Astrocyte (in vitro differentiated cells and primary cell): ENCODE results near the gene CLASP1. TPM values are rescaled to one million over a fixed set of nuclear protein-coding genes. Genes with fewer than 3 reads are reported as not detected.

Experiments used
- DNase-seq: peaks from one replicate; pipeline ENCODE4 v3.0.0-alpha.2; 2010; ENCODE audit warnings: low read depth
- FAIRE-seq: peaks from 2 replicates; lab custom pipeline; 2011; peaks lifted over from hg19 to GRCh38; lab: Jason Lieb, UNC
- H2AFZ ChIP-seq: 2 replicates; pipeline ENCODE4 v1.6.0; 2012; ENCODE audit warnings: low read depth, low read length, inconsistent platforms
- H3K27ac ChIP-seq: 2 replicates; pipeline ENCODE4 v1.5.1; 2011; ENCODE audit warnings: low read depth, low read length, inconsistent platforms
- H3K27me3 ChIP-seq: 2 replicates; pipeline ENCODE4 v1.6.0; 2011; ENCODE audit warnings: low read length, inconsistent platforms; ENCODE audit not compliant: insufficient read depth
- H3K36me3 ChIP-seq: 2 replicates; pipeline ENCODE4 v1.5.1; 2011; ENCODE audit warnings: low read length, inconsistent platforms; ENCODE audit not compliant: insufficient read depth
- H3K4me1 ChIP-seq: 2 replicates; pipeline ENCODE4 v1.5.1; 2011; ENCODE audit warnings: low read length, inconsistent platforms; ENCODE audit not compliant: insufficient read depth
- H3K4me2 ChIP-seq: 2 replicates; pipeline ENCODE4 v1.6.0; 2012; ENCODE audit warnings: low read length, inconsistent platforms
- H3K4me3 ChIP-seq: 2 replicates; pipeline ENCODE4 v1.5.1; 2011; ENCODE audit warnings: low read depth, mild to moderate bottlenecking, low read length, inconsistent platforms; ENCODE audit not compliant: insufficient read depth
- H3K79me2 ChIP-seq: 2 replicates; pipeline ENCODE4 v1.6.0; 2012; ENCODE audit warnings: mild to moderate bottlenecking, low read length, inconsistent platforms; ENCODE audit not compliant: insufficient read depth
- H3K9ac ChIP-seq: 2 replicates; pipeline ENCODE4 v1.6.0; 2012; ENCODE audit warnings: mild to moderate bottlenecking, low read length, inconsistent platforms
- H3K9me3 ChIP-seq: 2 replicates; pipeline ENCODE4 v1.5.1; 2012; ENCODE audit warnings: low read depth, mild to moderate bottlenecking, low read length, inconsistent platforms; ENCODE audit not compliant: insufficient read depth
- H4K20me1 ChIP-seq: 2 replicates; pipeline ENCODE4 v1.6.0; 2012; ENCODE audit warnings: low read length, inconsistent platforms; ENCODE audit not compliant: insufficient read depth
- H3K27ac Mint-ChIP-seq: one replicate; pipeline ENCODE4 v1.8.0; 2021; ENCODE audit warnings: mild to moderate bottlenecking, mixed read lengths; ENCODE audit not compliant: unreplicated experiment
- H3K27me3 Mint-ChIP-seq: one replicate; pipeline ENCODE4 v1.8.0; 2021; ENCODE audit warnings: low read depth, mixed read lengths; ENCODE audit not compliant: unreplicated experiment
- H3K36me3 Mint-ChIP-seq: one replicate; pipeline ENCODE4 v1.8.0; 2021; ENCODE audit warnings: low read depth, mixed read lengths; ENCODE audit not compliant: unreplicated experiment
- H3K4me1 Mint-ChIP-seq: one replicate; pipeline ENCODE4 v1.8.0; 2021; ENCODE audit warnings: low read depth, mixed read lengths; ENCODE audit not compliant: unreplicated experiment
- H3K4me3 Mint-ChIP-seq: one replicate; pipeline ENCODE4 v1.8.0; 2021; ENCODE audit warnings: mild to moderate bottlenecking, moderate library complexity, mixed read lengths; ENCODE audit not compliant: unreplicated experiment
- H3K9me3 Mint-ChIP-seq: one replicate; pipeline ENCODE4 v1.8.0; 2021; ENCODE audit warnings: mild to moderate bottlenecking, mixed read lengths; ENCODE audit not compliant: unreplicated experiment
- CTCF ChIP-seq: IDR thresholded peaks from 2 replicates; pipeline ENCODE4 v1.5.1; 2011; ENCODE audit warnings: low read depth, mild to moderate bottlenecking, inconsistent platforms, low read length, moderate library complexity; ENCODE audit not compliant: insufficient read depth
- EZH2 ChIP-seq: IDR thresholded peaks from 2 replicates; pipeline ENCODE4 v1.6.1; 2012; ENCODE audit warnings: mild to moderate bottlenecking, low read length, inconsistent platforms; ENCODE audit not compliant: insufficient read depth
- total RNA-seq: library from RNA; stranded (reverse); gene quantifications from 2 replicates; pipeline ENCODE4 v1.2.1, GENCODE V29; 2021

The CLASP1 gene
- total RNA-seq, 1 donor from 2014 or later = 56.7 TPM

- Mint-ChIP-seq H3K36me3 (peaks cover 34% of the 10 kb centered on the region), H3K27me3 (no peaks in the 10 kb centered on the region)
- H3K36me3 ChIP-seq = peaks cover 33% of the 10 kb centered on the region
Observed at GRCh38 chr2:121348128-121348740, 301.0 kb downstream of the CLASP1 start.

GRCh38 chr2:121346859-121347258, 302.4 kb downstream of the CLASP1 start:
- Mint-ChIP-seq H3K4me1 (no peaks in the 10 kb centered on the region), H3K36me3 (peaks cover 37% of the 10 kb centered on the region), H3K27ac (no peak overlapping the region), H3K4me3 (no peak overlapping the region), H3K27me3 (no peaks in the 10 kb centered on the region), H3K9me3 (no peaks in the 10 kb centered on the region)
- Histone ChIP-seq H4K20me1 (peaks cover 9% of the 10 kb centered on the region), H3K27me3 (no peaks in the 10 kb centered on the region), H3K27ac (no peak overlapping the region), H3K4me3 (no peak overlapping the region), H2AFZ (no peak overlapping the region), H3K4me2 (no peak overlapping the region), H3K4me1 (no peaks in the 10 kb centered on the region), H3K36me3 (peaks cover 30% of the 10 kb centered on the region), H3K9me3 (no peaks in the 10 kb centered on the region), H3K9ac (no peak overlapping the region), H3K79me2 (no peaks in the 10 kb centered on the region)
- no peak for TF ChIP-seq CTCF
- TF ChIP-seq EZH2 = no peak
- no peak for FAIRE-seq
- DNase-seq = no peak

More at GRCh38 chr2:121348128-121348740, 301.0 kb downstream of the CLASP1 start:
- Histone ChIP-seq H3K27ac (no peak overlapping the region), H3K79me2 (no peaks in the 10 kb centered on the region), H3K9me3 (no peaks in the 10 kb centered on the region), H2AFZ (no peak overlapping the region), H3K4me2 (no peak overlapping the region), H3K27me3 (no peaks in the 10 kb centered on the region), H3K4me1 (no peaks in the 10 kb centered on the region), H3K4me3 (no peak overlapping the region), H4K20me1 (peaks cover 8% of the 10 kb centered on the region), H3K9ac (no peak overlapping the region)
- Mint-ChIP-seq H3K27ac (no peak overlapping the region), H3K4me3 (no peak overlapping the region), H3K9me3 (no peaks in the 10 kb centered on the region), H3K4me1 (no peaks in the 10 kb centered on the region)
- TF ChIP-seq EZH2 (no peak), CTCF (no peak)
- DNase-seq (no peak), FAIRE-seq (no peak)

GRCh38 chr2:121346407-121346806, 302.9 kb downstream of the CLASP1 start:
- Histone ChIP-seq H3K4me1 (no peaks in the 10 kb centered on the region), H3K4me2 (no peak overlapping the region), H3K27ac (no peak overlapping the region), H3K27me3 (no peaks in the 10 kb centered on the region), H3K79me2 (no peaks in the 10 kb centered on the region), H2AFZ (no peak overlapping the region), H3K36me3 (peaks cover 26% of the 10 kb centered on the region), H3K4me3 (no peak overlapping the region), H3K9ac (no peak overlapping the region), H3K9me3 (no peaks in the 10 kb centered on the region), H4K20me1 (peaks cover 8% of the 10 kb centered on the region)
- no peaks in the 10 kb centered on the region for H3K27me3 Mint-ChIP-seq
- no peak for FAIRE-seq
- no peak for DNase-seq
- H3K4me1 Mint-ChIP-seq = no peaks in the 10 kb centered on the region
- no peaks in the 10 kb centered on the region for H3K9me3 Mint-ChIP-seq
- H3K36me3 Mint-ChIP-seq = peaks cover 37% of the 10 kb centered on the region
- TF ChIP-seq EZH2 = no peak
- TF ChIP-seq CTCF = no peak
- H3K4me3 Mint-ChIP-seq = no peak overlapping the region
- H3K27ac Mint-ChIP-seq = no peak overlapping the region
